SKM-1 (cell line): ENCODE data around the gene NOX4.
"Not testable (repeated sequence)": the region's sequence is repeated elsewhere in the genome, so short reads cannot be mapped to it uniquely, and the experiment has no call there.

Experiments
- DNase-seq: peaks from one replicate; lab custom pipeline; 2025; ENCODE audit not compliant: unreplicated experiment; lab: John Stamatoyannopoulos, UW

The NOX4 gene

GRCh38 chr11:89463266-89463780 lies 27.9 kb downstream of the NOX4 start:
- DNase-seq = no peak

- DNase-seq = no peak
These were observed 32.5 kb downstream of the NOX4 start for GRCh38 chr11:89458716-89459115.

- no peak for DNase-seq
These were observed 34.0 kb downstream of the NOX4 start for GRCh38 chr11:89457190-89457589.

DNA sequence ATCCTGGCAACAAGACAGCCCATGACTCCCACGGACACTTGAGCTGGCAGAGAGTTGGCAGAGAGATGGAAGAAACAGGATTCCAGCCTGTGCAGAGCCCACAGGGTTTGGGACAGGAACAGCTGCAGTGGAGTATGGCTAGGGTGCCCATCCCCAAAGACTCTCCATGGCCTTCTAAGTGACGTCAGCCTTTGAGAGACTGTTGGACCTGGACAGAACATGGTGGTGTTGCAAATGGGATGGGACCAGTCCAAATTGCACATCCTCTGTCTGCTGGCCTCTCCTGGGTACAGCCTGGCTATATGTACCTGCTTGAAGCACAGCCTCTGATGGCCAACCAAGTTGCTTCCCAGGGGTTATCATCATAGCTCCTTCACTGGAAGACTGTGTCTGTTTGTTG lies 34.5 kb downstream of the NOX4 start:
- DNase-seq = no peak

DNA sequence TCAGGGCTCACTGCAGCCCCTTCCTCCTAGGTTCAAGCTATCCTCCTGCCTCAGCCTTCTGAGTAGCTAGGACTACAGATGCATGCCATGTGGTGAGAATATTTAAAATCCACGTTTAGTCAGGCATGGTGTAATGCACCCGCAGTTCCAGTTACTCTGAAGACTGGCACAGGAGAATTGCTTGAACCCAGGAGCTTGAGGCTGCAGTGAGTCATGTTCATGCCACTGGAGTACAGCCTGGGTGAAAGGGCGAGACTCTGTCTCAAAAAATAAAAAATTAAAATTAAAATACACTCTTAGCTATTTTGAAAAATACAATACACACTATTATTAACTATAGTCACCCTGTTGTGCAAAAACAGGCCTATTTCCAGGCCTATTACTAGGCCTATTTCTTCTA lies 38.4 kb downstream of the NOX4 start:
- no peak for DNase-seq

GRCh38 chr11:89447845-89448244 lies 43.3 kb downstream of the NOX4 start:
- DNase-seq = no peak

DNA sequence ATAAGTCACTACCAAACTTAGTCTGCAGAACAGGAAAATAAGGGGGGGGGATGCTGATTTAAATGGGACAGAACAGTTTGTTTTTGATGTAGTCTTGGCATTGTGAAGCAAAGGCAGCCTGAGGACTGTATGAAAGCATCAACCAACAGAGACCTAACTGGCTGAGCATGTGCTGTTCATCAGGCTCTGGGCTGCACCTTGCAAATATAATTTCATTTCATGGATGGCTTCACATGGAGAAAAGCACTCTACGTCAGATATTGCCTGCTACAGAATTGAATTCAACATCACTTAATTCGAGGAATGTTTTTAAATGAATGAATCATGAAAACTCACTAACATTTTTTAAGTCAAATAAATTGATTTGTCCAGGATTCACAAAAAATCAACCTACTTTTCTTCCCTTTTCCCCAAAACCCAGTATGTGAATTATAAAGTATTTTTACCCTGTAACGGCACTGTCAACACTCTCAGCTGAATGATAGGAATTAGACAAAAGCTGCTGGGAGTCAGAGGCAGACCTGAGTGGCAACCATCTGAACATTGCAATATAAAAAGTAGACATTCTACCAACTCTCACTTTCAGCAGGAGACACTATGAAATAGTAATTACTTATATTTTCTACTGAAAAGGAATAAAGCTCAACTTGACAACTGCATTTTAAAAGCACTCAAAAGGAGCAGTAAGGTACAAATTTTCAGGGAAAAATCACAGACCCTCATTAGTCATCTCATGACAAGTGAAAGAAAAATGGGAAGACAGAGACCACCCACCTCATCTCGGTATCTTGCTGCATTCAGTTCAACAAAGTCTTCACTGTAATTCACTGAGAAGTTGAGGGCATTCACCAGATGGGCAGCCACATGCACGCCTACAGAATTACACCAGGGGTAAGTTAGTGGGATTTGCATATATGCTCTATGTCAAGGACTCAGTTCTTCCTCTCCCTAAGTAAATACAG lies 47.5 kb downstream of the NOX4 start:
- DNase-seq = no peak

GRCh38 chr11:89442801-89443200 lies 48.4 kb downstream of the NOX4 start:
- DNase-seq = no peak

GRCh38 chr11:89441606-89442005 lies 49.6 kb downstream of the NOX4 start:
- DNase-seq = no peak

DNA sequence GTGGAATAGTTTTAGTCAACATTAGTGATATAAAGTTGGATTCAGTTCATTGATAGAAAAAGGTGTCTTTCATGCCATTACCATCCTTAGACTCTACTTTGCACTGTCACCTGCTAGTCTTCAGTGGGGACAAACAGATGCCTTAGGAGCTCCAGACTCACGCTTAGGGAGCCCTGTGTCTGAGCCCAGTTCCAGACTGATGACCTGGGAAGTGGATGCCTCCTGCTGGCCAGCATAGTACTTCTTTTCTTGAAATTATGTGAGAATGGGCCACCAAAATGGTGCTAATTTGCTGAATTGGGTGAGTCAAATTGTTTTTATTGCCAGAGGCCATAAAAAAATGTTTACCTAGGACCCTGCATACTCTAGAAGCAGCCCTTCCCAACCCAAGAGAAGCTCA lies 53.9 kb downstream of the NOX4 start:
- DNase-seq = no peak

- no peak for DNase-seq
These were observed 55.1 kb downstream of the NOX4 start for GRCh38 chr11:89436071-89436470.

DNA sequence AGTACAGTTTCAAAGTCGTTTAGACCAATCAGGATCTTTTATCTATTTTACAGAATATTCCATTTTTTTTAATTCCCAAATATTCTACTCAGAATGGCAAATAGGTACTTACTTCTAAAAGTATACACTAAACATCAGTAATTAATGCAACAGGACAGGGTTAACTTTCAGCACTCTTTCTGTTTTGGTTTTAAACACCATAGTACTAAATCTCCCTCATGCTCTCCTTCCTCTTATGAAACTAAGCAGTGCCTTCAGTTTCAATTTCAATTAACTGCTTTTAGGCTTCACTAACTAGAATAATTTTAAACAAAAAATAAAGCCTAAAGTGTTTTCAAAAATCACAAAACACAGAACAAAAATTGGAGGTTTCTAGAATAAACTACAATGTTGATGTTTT lies 57.9 kb downstream of the NOX4 start:
- DNase-seq = no peak

- not testable (repeated sequence) for DNase-seq
These were observed 59.0 kb downstream of the NOX4 start for GRCh38 chr11:89432182-89432581.

GRCh38 chr11:89426501-89426900 lies 64.7 kb downstream of the NOX4 start:
- DNase-seq = not testable (repeated sequence)

GRCh38 chr11:89421718-89422117 lies 69.5 kb downstream of the NOX4 start:
- DNase-seq = no peak

DNA sequence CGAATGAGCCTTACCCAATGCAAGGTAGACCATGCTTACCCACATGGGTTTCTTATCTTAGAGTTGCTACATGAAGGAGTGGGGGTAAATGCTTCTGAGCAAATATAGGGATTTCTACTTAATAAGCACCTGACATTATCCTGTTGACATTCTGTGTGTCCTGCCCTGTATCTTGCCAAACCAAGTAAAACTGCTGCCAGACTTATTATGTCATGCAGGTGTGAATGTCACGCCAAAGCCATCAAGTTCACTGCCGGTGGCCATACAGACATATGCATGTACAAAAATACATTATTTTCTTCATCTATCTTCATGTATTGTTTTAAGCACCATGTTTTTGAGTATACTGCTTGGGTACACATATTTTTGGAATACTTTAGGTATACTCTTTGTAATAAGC lies 70.2 kb downstream of the NOX4 start:
- DNase-seq = no peak

GRCh38 chr11:89416961-89417360 lies 74.2 kb downstream of the NOX4 start:
- no peak for DNase-seq

DNA sequence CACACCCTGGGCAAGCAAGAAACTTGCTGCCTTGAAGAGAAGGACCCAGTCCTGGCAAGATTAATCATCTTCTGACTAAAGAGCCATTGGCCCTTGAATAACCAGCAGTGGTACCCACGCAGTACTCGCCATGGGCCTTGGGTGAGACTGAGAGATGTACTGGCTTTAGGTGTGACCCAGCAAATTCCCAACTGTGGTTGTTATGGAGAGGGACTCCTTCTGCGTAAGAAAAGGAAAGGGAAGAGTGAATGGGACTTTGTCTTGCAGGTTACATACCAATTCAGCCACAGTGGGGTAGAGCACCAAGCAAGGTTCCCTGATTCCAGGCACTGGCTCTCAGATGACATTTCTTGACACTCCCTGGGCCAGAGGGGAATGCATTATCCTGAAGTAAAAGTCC lies 80.1 kb downstream of the NOX4 start:
- not testable (repeated sequence) for DNase-seq

DNA sequence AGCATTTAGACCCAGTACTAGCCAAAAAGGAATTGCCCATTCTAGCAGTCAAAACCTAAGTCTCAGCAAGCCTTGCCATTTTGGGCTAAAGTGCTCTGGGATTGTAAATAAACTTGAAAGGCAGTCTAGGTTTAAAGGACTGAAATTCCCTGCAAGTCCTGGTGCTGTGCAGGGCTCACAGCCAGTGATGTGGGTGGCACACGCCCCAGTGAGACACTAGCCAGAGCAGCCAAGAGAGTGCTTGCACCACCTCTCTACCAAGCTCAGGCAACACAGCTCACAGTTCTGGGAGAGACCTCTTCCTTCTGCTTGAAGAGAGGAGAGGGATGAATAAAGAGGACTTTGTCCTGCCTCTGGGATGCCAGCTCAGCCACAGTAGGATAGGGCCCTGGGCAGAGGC lies 80.5 kb downstream of the NOX4 start:
- not testable (repeated sequence) for DNase-seq

DNA sequence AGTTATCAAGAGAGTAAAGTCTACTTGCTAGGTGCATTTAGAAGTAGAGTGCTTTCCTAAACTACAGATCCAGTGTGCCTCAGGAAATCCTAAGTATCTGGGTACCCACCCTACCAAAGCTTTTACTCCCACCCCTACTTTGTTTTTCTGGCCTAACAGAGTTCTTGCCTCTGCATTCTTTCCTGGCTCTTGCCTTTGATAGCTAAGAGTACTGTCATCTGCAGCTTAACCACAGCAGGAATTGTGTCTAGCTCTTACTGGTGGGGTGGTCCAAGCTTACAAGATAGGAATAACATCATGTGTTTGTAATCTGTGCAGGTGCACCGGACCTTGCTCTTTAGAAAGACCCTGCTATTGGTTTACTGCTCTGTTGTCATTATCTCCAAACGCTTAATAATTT lies 82.7 kb downstream of the NOX4 start:
- not testable (repeated sequence) for DNase-seq

- no peak for DNase-seq
These were observed 85.5 kb downstream of the NOX4 start for GRCh38 chr11:89405629-89406028.

GRCh38 chr11:89391654-89392053 lies 99.5 kb downstream of the NOX4 start:
- not testable (repeated sequence) for DNase-seq

DNA sequence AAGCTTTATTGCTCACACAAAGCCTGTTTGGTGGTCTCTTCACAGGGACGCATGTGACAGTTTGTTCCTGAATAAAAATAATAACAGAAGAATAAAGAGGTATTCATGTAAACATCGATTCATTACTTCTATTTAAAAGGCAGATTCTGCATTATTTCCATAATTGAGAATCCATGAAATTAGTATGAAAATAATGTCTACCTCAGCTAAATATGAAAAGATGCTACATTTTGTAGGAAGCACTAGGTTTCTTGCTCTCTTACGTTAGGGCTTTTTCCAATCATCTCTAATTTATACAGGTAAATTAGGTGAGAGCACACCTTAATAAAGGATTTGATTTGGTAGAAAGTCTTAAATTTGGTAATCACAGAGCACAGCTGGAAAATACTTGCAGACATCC lies 103.7 kb downstream of the NOX4 start:
- not testable (repeated sequence) for DNase-seq
